GM03348 (cell line): ENCODE results near the gene PSME2.

Experiments used
- DNase-seq: peaks from one replicate; pipeline ENCODE4 v3.0.0; 2012; ENCODE audit warnings: low spot score

The PSME2 gene

GRCh38 chr14:24146453-24146977 lies at the start of gene PSME2:
TSS of gene PSME2 (minus strand) at chr14:24146610. CDS start at chr14:24146581, 29 bp downstream.
- peak; percentile 95 for DNase-seq

- DNase-seq, result peak; percentile 94
Observed at GRCh38 chr14:24195186-24196070, 49.0 kb upstream of the PSME2 start, which contains the start of gene TM9SF1. TSS of gene TM9SF1 (minus strand) at chr14:24195441. CDS start at chr14:24195019, 422 bp downstream.

GRCh38 chr14:24194873-24195185 lies 48.4 kb upstream of the PSME2 start:
- DNase-seq, result no peak

- DNase-seq, result no peak
Observed at GRCh38 chr14:24194186-24194872, 47.9 kb upstream of the PSME2 start.

- DNase-seq, result no peak
Observed at GRCh38 chr14:24192933-24193332, 46.5 kb upstream of the PSME2 start.

GRCh38 chr14:24190416-24190815 lies 44.0 kb upstream of the PSME2 start:
- no peak for DNase-seq

- no peak for DNase-seq
Observed at GRCh38 chr14:24189460-24189859, 43.0 kb upstream of the PSME2 start.

- DNase-seq, result no peak
Observed at GRCh38 chr14:24189059-24189375, 42.6 kb upstream of the PSME2 start.

GRCh38 chr14:24188251-24189058 lies 42.0 kb upstream of the PSME2 start, which contains the start of gene IPO4:
TSS of gene IPO4 (minus strand) at chr14:24188816. CDS start at chr14:24188787, 29 bp downstream.
- DNase-seq, result peak; percentile 98

- DNase-seq, result no peak
Observed at GRCh38 chr14:24187539-24187915, 41.1 kb upstream of the PSME2 start.

GRCh38 chr14:24186831-24187538 lies 40.6 kb upstream of the PSME2 start:
- DNase-seq, result no peak

- no peak for DNase-seq
Observed at GRCh38 chr14:24185741-24186140, 39.3 kb upstream of the PSME2 start.

GRCh38 chr14:24185026-24185425 lies 38.6 kb upstream of the PSME2 start:
- no peak for DNase-seq

- no peak for DNase-seq
Observed at GRCh38 chr14:24184104-24184970, 37.9 kb upstream of the PSME2 start.

- DNase-seq, result no peak
Observed at GRCh38 chr14:24183014-24183481, 36.6 kb upstream of the PSME2 start.

GRCh38 chr14:24182110-24182882 lies 35.9 kb upstream of the PSME2 start:
- DNase-seq, result no peak

GRCh38 chr14:24181371-24182077 lies 35.1 kb upstream of the PSME2 start:
- no peak for DNase-seq

GRCh38 chr14:24179961-24180796 lies 33.8 kb upstream of the PSME2 start:
- DNase-seq, result peak; percentile 65
